Activated naive CD4-positive, alpha-beta T cell treated with anti-CD3 and anti-CD28 coated beads, Interleukin-2, amount 50 U/mL, for 16 hours (primary cell): Measurements from ENCODE around the gene TOX3.

Experiments
- DNase-seq: peaks from one replicate; pipeline ENCODE4 v3.0.0-alpha.2; 2020

Gene TOX3

DNA sequence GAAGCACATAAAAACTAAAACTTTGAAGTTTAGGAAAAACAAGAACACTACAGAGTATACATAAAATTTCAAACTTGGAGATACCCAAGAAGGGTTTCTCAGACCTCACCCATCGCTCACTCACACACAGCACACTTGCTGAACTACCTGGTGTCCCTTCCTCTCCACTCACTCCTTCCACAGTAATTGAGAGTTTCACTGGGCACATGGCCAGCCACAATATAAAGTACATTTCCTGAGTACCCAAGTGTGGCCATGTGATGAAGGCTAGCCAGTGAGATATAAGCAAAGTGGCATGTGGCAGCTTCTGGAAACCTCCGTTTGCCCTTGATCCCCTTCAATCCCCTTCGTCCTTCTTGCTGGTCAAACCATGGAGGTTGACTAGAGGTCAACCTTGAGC lies 11.9 kb downstream of the TOX3 start:
- no peak for DNase-seq

- no peak for DNase-seq
Measured at GRCh38 chr16:52533296-52533695, 13.6 kb downstream of the TOX3 start.

DNA sequence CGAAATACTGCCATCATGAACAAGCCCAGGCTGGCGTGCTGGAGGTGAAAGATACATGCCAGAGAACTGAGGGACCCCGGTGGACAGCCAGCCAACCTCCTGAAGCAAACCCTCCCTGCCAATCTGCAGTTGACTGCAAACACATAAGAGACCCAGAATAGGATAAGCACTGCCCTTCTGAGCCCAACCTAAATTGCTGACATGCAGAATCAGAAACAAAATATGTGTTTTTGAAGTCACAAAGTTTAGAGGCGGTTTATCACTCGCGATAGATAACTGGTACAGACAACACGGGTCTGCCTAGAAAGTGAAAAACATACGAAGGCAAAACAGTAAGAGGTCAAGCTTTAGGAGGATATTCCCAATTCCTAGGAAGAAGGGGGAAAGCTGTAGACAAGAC lies 14.6 kb downstream of the TOX3 start:
- no peak for DNase-seq

DNA sequence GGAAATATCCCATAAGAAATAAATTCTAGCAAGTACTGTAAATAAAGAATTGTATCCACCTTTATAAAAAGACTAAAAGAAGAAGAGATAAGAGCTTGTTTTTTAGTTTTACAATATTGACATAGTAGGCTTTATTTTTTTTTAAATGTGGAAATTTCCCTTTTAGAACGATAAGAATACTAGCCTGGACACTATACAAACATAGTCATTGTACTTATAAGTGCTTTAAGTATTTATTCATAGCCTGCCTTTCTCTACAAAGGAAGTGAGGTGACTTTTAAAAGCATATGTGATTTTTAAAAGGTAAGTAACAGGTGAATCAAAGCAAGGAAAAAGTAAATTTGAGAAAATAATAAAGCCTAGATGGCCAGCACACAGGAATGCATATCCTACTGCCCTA lies 17.7 kb downstream of the TOX3 start:
- DNase-seq: no peak

DNA sequence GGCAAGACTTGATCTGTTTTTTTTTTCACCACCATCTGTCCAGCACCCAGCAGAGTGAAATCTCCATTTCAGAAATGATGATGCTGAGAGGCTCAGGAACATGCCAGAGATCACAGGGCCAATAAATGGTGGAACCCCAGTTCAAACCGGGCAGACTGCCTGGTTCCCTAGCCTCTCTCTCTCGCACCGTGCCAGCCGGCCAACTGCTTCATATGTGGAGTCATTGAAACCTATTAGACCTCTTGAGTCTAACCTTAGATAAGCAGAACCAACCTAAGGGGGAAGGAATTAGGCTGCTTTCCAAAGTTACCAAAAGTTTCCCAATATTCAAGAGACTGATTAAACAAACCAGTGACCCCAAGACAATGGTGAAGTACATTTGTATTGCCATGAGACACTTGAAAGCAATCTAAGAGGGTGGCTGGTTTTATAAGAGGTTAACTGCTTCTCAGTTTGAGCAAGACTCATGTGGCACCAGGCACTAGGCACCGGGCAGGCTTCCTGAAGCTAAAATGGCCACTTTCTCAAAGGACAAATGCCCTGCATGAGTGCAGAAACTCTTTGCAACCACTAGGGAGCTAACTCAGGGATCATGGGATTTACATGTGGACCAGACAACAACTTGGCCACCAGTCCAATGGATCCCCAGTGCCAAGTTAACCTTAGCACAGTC lies 18.4 kb downstream of the TOX3 start:
- no peak for DNase-seq

DNA sequence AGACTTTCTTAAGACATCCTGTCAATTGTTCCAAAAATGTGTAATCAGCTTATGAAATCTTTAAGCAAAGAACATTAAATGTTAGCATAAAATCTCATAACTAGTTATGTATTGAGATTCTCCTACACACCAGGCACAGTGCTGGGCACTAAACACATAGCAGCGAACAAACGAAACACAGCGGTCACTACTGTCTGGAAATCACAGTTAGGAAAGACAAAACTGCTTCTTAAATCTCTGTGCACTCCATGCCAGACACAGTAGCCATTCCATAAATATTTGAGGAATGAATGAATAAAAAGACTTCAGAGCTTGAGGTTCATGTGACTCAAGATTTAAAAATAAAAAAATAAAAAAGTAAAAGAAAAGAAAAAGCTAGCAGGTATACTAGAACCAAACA lies 20.1 kb downstream of the TOX3 start:
- DNase-seq: no peak

GRCh38 chr16:52526116-52526828 lies 20.7 kb downstream of the TOX3 start:
- DNase-seq: no peak

DNA sequence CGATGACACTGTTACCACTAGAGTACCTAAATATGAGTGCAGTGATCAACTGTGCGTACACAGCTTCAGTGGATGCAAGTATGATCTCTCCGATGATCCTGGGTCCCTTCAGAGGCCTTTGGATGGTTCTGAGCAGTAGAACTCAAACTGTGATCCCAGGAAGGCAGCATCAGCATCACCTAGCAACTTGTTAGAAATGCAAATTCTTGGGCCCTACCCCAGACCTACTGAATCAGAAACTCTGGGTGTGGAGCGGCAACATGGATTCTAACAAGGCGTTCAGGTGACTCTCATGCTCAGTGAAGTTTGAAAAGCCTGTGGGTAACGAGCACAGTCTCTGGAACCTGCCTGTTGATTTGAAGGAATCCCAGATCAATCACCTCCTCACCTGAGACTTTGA lies 25.4 kb downstream of the TOX3 start:
- no peak for DNase-seq

DNA sequence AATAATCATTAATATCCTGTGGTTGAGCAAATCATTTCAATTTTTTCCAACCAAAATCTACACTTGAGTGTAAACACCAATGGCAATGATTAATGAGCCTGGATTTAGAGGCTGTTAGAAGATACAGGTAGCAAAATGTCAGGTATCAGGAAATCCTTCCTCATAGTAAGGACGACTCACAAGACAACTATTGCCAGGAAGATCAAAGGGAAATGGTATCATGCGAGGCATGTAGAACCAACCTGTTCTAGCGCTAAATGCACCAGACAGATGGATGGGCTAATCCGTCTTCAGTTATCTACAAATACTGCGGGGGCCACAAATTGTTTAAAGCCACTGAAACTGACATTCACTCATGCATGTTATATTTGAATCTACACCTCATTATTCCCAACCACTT lies 28.1 kb downstream of the TOX3 start:
- no peak for DNase-seq

DNA sequence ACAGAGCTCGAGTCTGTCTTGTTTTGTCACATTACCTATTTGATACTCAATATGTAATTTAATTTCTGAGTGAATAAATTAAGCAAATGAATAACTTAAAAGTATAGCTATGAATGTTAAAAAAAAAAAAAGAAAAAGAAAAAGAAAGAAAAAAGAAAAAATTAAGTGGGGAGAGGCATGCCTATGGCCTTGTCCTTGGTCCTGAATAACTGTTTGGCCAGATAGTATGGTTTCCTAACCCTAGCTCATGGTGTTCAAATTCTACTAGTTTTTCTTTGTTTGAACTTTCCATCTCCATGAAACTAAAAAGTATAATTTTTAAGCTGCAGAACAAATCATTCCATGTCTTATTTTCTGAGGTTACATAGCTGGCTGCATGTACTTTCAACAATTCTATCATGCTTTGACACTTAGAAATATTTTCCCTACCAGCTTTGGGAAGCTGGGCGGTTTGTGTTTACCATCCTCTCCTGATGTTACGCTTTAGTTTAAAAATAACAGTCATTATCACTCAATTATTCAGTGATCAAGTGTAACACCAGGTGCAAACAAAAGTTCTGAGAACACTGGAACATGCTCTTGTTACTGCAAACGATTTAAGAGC lies 31.8 kb downstream of the TOX3 start:
- no peak for DNase-seq

DNA sequence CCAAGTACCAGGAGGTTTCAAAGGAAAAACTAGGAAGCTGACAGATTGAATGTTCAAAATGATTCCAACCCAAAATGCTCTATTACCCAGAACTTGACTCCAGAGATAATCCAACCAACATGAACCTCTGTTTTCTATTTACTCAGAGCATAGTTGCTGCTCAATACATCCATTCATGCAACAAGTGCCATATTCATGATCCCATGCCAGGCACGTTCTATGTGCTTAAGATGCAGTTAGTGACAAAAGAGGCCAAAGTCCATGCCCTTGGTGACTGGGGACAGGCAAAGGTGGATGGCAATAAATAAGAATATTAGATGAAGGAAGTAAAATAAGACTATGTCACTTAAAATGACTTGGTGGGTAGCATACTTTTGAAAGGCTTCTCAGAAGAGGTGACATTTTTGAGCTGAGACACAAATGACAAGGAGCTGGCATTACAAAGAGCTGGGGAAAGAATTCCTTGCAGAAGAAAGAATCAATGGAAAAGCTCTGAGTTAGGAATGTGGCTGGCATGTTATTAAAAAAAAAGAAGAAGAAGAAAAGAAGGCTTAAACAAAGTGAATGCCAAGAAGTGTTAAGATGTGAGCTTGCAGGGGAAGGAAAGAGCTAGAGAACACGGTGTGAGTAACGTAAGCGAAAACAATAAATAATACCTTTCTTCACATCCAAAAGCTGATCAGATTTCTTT lies 34.5 kb downstream of the TOX3 start:
- no peak for DNase-seq

GRCh38 chr16:52501746-52502145 lies 45.2 kb downstream of the TOX3 start:
- no peak for DNase-seq

DNA sequence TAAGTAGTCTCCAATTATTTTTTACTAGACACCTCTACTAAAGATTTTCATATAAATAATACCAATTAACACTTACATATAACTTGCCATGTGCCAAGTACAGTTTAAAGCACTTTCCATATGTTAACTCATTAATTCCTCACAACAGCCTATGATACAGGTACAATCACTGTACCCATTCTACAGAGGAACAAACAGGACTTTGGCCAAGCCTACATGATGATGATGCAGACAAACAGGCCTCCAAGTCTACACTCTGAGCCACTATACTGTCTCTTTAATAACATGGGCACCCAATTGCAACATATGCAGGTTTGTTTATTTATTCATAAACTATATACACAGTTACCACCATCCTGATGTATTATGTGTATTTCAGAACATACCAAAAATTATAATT lies 46.0 kb downstream of the TOX3 start:
- DNase-seq: no peak

- DNase-seq: no peak
Measured at GRCh38 chr16:52499060-52499440, 47.9 kb downstream of the TOX3 start.

- no peak for DNase-seq
Measured at GRCh38 chr16:52498328-52499059, 48.4 kb downstream of the TOX3 start.

DNA sequence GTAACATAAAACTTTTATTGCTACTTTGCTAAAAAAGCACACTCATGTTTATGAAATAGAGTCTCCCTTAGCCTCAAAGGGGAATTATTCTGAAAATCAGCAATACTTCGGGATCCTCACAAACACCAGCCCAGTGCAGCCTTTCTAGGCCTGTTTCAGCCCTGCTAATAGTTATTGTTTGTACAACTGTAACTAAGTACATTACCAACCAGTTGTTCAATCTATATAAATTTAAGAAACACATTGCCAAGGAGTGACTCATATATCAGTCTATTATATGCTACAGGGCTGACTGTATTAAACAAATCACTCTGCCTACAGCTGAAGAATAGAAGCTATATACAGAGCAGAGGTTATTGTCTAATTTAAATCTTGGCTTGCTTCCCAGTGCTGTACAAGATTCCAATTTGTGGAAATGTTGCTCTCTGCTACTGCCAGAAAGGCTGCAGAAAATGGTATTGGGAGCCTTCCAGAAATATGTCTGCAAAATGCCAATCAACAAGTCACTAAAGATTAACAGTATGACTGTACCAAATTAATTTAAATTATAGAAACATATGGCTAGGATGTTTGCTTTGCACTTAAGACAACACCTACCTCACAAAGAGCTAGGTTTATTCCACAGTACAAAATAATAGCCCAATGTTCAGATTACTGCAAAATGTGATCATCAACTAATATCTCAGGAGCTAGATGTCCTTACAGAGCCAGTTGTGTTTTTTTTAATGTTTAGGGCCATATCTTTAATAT lies 49.7 kb downstream of the TOX3 start:
- no peak for DNase-seq

DNA sequence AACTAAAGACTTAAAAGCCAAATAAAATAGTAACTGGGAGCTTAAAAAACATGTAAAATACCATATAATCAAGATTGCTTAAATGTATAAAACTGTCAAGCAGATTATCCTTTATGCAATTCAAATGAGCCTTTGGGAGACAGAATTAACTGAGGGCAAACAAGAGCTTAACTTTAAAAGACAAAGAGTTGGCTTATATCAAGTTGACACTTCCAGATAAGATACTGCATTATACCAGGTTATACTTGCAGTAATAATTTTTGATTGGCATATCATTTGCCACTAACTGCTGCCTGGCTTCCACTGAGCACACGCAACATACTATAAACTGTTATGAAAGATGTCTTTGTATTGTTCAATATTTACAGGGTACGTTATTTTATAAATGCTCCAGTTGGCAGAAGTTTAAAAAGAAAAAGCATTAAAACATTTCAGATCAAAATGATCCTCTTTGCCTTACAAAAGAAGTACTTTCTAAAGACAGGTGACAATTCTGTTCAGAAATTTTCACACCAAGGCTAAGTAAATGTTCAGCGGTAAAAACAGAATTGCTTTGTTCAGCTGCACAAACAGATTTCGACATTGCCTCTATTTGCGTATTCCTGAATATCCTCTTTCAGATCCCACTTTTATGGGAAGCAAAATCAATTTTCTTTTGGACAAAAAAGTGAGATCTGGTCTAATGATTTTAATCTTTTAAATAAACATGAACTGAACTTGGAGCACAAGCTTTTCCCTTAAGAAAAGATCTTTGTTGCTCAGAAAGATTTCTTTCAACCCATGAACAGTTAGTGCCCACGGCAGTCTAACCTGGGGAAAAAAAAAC lies 50.7 kb downstream of the TOX3 start:
- DNase-seq: no peak

DNA sequence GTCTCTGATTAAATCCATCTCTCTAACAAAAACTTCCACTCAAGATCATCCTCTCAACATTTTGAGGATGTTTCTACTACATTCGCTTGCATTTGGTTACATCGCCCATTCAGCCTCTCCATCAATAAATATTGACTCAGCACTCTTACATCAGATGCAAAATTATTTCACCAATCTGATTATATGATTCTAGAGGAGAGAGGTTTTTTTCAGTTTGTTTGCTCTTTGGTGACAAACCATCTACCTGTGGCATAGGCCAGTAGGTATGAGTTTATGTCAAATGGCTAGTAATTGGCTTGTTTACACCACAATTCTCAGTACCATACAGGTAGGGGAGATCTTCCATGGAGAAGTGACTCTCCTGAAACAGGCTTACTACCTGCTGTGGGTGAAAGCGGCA lies 52.3 kb downstream of the TOX3 start:
- DNase-seq: no peak

DNA sequence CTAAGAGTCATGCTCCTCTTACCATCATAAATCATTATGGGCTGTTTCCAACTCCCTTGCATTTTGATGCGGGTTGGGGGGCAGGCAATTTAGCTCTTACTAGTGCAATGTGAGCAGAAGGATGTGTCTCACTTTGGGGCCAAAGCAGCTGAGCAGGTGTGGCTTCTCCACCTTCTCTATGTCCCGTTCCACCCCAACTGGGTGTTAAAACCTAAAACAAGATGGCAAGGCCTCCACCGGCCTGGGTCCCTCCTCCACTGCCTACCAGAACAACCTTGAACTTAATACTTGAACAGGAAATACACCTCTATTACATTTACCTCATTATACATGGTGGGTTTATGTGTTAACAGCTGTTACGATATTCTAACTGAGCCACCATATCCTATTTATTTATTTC lies 52.8 kb downstream of the TOX3 start:
- no peak for DNase-seq

GRCh38 chr16:52492789-52493357 lies 54.1 kb downstream of the TOX3 start:
- no peak for DNase-seq

DNA sequence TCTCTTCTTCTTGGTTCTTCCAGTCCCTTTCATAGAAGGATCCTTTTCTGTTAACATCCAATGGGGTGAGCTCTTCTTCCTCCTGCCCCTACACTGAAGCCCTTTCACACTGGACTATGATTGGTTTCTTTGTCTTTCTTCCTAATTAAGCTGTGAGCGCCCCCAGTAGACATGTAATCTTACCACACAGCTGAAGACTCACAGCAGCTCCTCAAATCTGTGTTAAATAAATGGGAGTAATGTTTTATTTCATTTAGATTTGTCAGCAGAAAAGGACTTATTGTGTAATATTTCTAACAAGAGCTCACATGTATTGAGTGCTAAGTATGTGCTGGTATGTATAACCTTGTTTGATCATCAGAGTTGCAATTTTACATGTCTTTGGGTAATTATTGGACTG lies 55.7 kb downstream of the TOX3 start:
- no peak for DNase-seq
